Measurements from ENCODE around the gene RHEBL1.

GRCh38 chr12:49054524-49054923, 15.3 kb downstream of the RHEBL1 start:
- TF ChIP-seq CREB1 (IDR thresholded peaks at IDR 0.05; ENCODE audit: low read depth): no peak
- TF ChIP-seq YY1 (IDR thresholded peaks at IDR 0.05; ENCODE audit: low read depth): no peak
- no peak for TF ChIP-seq FOXM1 (IDR thresholded peaks at IDR 0.05; ENCODE audit: borderline replicate concordance, low read depth)

All from Ishikawa (cell line).